GM10266 (cell line): ENCODE measurements around the gene FBXO21.
A peak's percentile ranks its signal among the peaks of the same experiment; 100 is the strongest.

ENCODE experiments used
- DNase-seq: peaks from one replicate; pipeline ENCODE4 v3.0.0; 2012; ENCODE audit errors: extremely low spot score
- TF ChIP-seq, protein P1 (sequence below): IDR thresholded peaks from 2 replicates; pipeline ENCODE4 v1.5.1; 2012; ENCODE audit warnings: mild to moderate bottlenecking, low read depth; ENCODE audit not compliant: control insufficient read depth, insufficient read depth; ENCODE audit errors: missing control alignments

The FBXO21 gene

DNA sequence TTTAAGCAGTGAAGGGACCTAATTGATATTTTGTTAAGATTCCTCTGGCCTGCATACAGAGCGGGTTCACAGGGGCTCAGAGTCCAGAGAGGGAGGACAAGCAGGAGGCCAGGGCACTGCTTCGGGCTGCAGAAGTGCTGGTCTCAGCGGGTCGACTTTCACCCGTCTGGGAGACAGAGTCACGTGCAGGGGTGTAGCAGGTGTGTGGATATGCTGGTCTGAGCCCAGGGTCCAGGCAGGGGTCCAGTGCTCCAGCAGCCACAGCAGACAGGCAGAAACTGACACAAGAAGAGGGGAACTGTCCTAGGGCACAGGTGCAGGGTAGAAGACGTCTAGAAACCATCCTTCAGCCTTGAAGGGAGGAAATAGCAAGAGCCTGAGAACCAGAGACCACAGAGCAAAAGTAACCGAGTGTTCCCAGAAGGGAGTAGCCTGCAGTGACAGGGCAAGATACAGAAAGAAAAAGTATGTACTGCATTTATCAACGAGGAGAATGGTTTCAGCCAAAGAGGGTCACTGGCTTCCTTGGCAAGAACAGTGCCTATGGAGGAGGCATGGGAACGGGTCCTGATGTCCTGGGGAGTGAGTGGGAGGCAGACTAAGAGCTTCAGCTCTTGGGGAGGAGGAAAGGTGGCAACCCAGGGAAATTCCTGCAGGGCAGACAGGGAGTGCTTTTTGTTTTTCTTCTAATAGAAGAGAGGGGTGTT lies 28.7 kb downstream of the FBXO21 start:
- TF ChIP-seq, protein P1, sequence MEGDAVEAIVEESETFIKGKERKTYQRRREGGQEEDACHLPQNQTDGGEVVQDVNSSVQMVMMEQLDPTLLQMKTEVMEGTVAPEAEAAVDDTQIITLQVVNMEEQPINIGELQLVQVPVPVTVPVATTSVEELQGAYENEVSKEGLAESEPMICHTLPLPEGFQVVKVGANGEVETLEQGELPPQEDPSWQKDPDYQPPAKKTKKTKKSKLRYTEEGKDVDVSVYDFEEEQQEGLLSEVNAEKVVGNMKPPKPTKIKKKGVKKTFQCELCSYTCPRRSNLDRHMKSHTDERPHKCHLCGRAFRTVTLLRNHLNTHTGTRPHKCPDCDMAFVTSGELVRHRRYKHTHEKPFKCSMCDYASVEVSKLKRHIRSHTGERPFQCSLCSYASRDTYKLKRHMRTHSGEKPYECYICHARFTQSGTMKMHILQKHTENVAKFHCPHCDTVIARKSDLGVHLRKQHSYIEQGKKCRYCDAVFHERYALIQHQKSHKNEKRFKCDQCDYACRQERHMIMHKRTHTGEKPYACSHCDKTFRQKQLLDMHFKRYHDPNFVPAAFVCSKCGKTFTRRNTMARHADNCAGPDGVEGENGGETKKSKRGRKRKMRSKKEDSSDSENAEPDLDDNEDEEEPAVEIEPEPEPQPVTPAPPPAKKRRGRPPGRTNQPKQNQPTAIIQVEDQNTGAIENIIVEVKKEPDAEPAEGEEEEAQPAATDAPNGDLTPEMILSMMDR: no peak
- no peak for DNase-seq

DNA sequence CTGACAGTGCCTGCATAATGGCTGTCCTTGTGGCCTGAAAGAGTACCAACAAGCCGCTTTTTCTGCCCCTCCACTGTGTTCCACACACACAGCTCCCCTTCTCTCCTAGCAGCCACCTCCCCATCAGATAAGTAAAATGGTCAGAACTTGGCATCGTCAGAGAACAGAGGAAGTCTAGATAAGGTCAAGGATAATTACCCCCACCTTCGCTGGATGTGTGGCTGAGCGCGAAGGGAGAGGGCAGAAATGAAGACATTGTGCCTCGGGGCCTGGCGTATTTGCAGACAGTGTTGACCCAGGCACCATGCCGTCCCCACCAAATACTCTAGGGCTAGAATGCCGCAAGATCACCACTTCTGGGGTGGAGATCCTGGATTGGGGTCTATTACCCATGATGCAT lies 30.6 kb downstream of the FBXO21 start:
- TF ChIP-seq, protein P1: no peak
- no peak for DNase-seq

- no peak for DNase-seq
- TF ChIP-seq, protein P1: no peak
Observed at GRCh38 chr12:117158911-117159553, 31.2 kb downstream of the FBXO21 start.

DNA sequence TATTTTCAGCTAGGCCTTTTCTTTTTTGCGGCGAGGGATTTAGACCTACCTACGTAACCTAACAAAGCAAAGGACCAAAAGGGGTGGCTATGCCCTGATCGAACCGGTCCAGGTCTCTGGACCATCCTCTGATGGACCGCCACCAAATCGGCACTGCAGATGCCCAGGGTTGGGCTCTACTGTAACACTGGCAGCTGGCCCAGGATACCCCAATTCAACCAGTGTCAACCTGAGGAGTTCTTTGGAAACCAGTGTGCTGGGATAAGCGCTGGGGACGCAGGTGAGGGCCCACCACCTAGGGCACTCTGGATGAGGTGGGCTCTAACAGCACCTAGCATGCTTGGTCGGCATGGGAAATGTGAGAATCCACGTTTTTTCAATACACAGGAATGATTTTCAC lies 32.2 kb downstream of the FBXO21 start:
- TF ChIP-seq, protein P1: no peak
- no peak for DNase-seq

GRCh38 chr12:117155278-117156060 lies 34.8 kb downstream of the FBXO21 start:
- TF ChIP-seq, protein P1: peak; percentile 71
- DNase-seq: peak; percentile 81

DNA sequence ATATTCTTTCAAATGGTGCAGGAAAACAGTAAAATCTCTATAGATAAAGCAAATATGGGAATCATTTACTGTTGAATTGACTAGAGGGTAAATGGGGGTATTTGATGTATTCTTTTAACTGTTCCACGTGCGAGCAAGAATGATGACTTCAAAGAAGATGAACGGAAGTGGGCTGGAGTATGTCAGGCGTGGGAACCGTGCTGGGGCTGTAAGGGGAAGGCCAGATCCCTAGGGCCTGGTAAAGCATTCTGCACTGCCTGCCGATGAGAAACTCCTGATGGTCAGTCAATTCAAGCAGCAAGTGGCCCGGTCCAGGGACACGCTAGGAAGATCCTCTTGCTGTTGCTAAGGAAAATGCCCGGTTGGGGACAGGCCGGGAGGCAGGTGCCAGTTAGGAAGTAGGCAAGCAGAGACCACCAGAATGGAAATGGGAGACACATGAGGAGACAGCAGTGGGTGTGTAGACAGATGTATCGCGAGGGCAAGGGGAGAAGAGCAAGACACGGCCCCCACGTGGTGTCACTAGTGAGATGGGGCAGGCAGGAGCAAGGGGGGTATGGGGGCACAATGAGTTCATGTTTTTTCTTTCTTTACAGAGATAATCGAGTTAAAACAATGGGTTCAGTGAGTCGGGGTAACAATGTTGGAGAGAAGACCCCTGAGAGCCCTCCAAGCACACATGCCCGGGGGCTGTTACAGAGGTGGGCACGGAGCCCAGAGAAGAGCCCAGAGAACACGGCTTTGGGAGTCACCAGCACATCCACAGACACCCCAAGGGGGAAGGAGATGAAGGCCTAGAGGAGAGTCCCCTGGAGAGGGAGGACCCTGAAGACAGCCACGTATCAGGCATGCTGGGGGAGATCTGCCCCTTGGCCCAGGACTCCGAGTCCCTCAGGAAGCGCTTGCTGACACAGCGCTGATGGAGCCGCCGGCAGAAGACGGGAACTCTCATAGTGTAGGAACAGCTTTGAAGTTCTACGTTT lies 37.2 kb downstream of the FBXO21 start:
- TF ChIP-seq, protein P1: no peak
- peak; percentile 35 for DNase-seq
